Endothelial cell of umbilical vein (primary cell): ENCODE measurements around the gene ARL3. TPM values are rescaled to one million over a fixed set of nuclear protein-coding genes. Genes with fewer than 3 reads are reported as not detected.

ENCODE experiments used
- BruUV-seq: library from RNA; stranded (reverse); fragments of 400-500 nt; replicated peaks from 2 replicates; lab custom pipeline; 2021; lab: Mats Ljungman, UMichigan
- CTCF ChIA-PET: fragments of 300-600, 350-600 bp; sonication (Branson Sonifier 250); formaldehyde crosslinking; loops from one replicate; lab custom pipeline; 2021; ENCODE audit warnings: antibody characterized with exemption, inconsistent platforms; lab: Charles Lee
- POLR2A ChIA-PET: fragments of 300-600, 350-600 bp; sonication (Branson Sonifier 250); formaldehyde crosslinking; loops from one replicate; lab custom pipeline; 2021; ENCODE audit warnings: antibody characterized with exemption, inconsistent platforms; lab: Charles Lee
- DNase-seq: peaks from one replicate; pipeline ENCODE4 v3.0.0-alpha.2; 2011; ENCODE audit warnings: low read depth, low spot score
- FAIRE-seq: peaks from 2 replicates; lab custom pipeline; 2011; peaks lifted over from hg19 to GRCh38; lab: Jason Lieb, UNC
- H2AFZ ChIP-seq: 2 replicates; pipeline ENCODE4 v1.6.0; 2012; ENCODE audit warnings: low read depth, low read length, control low read depth, inconsistent platforms
- H3K27ac ChIP-seq: 2 replicates; pipeline ENCODE4 v1.5.1; 2011; ENCODE audit warnings: low read depth, mild to moderate bottlenecking, control low read depth, low read length, moderate library complexity; ENCODE audit not compliant: insufficient read depth
- H3K27me3 ChIP-seq, 2 experiments: 2 replicates each; pipeline versions ENCODE4 v1.6.0 to v1.6.1; 2011; ENCODE audit warnings: low read length in 2 of 2, mixed read lengths in 1 of 2; ENCODE audit not compliant: control insufficient read depth in 2 of 2, insufficient read depth in 2 of 2
- H3K36me3 ChIP-seq, 2 experiments: 2 replicates in 1 of 2; 3 replicates in 1 of 2; pipeline ENCODE4 v1.5.1; 2011; ENCODE audit warnings: low read length in 2 of 2, mild to moderate bottlenecking in 1 of 2, moderate library complexity in 1 of 2; ENCODE audit not compliant: control insufficient read depth in 2 of 2, insufficient read depth in 2 of 2; ENCODE audit errors: extremely low read depth in 1 of 2
- H3K4me1 ChIP-seq: 3 replicates; pipeline ENCODE4 v1.5.1; 2011; ENCODE audit warnings: mild to moderate bottlenecking, low read length; ENCODE audit not compliant: control insufficient read depth, insufficient read depth; ENCODE audit errors: extremely low read depth
- H3K4me2 ChIP-seq: 2 replicates; pipeline ENCODE4 v1.6.1; 2011; ENCODE audit warnings: low read length, control low read depth, mixed read lengths; ENCODE audit not compliant: insufficient read depth
- H3K4me3 ChIP-seq, 3 experiments: fragments of 200-600 bp in 1 of 3; sonication (generic), shearing (Covaris generic) in 1 of 3; replicated peaks in 1 of 3; 2 replicates each; pipeline ENCODE4 v1.5.1; 2011 to 2016; ENCODE audit warnings: control low read depth in 3 of 3, low read length in 3 of 3, mild to moderate bottlenecking in 2 of 3, inconsistent platforms in 1 of 3, low read depth in 1 of 3, moderate library complexity in 1 of 3; ENCODE audit not compliant: insufficient read depth in 1 of 3
- H3K79me2 ChIP-seq: 2 replicates; pipeline ENCODE4 v1.6.0; 2012; ENCODE audit warnings: low read length, inconsistent platforms; ENCODE audit not compliant: control insufficient read depth, insufficient read depth
- H3K9ac ChIP-seq: replicated peaks from 2 replicates; pipeline ENCODE3; 2011; ENCODE audit warnings: low read length, control low read depth; ENCODE audit not compliant: insufficient read depth; ENCODE audit errors: extremely low read depth
- H3K9me1 ChIP-seq: replicated peaks from 3 replicates; pipeline ENCODE4 v1.6.0; 2011; ENCODE audit warnings: mild to moderate bottlenecking, low read length; ENCODE audit not compliant: control insufficient read depth, insufficient read depth; ENCODE audit errors: extremely low read depth
- H3K9me3 ChIP-seq: replicated peaks from 2 replicates; pipeline ENCODE4 v1.5.1; 2012; ENCODE audit warnings: low read length, inconsistent platforms; ENCODE audit not compliant: control insufficient read depth, insufficient read depth
- H4K20me1 ChIP-seq: replicated peaks from 2 replicates; pipeline ENCODE3; 2011; ENCODE audit warnings: mild to moderate bottlenecking, low read length; ENCODE audit not compliant: control insufficient read depth, insufficient read depth; ENCODE audit errors: extremely low read depth
- CTCF ChIP-seq, 2 donors: IDR thresholded peaks; 1 replicate in 1 of 2; 2 replicates in 1 of 2; pipeline ENCODE4 v1.5.1; 2011; ENCODE audit warnings: low read length in 2 of 2, mild to moderate bottlenecking in 2 of 2, moderate library complexity in 2 of 2, control low read depth in 1 of 2, inconsistent platforms in 1 of 2, low read depth in 1 of 2; ENCODE audit not compliant: insufficient read depth in 1 of 2; ENCODE audit errors: extremely low read depth in 1 of 2
- EZH2 ChIP-seq: IDR thresholded peaks from 2 replicates; pipeline ENCODE4 v1.6.1; 2012; ENCODE audit warnings: borderline replicate concordance, low read depth, mild to moderate bottlenecking, moderate library complexity, low read length, inconsistent platforms; ENCODE audit not compliant: severe bottlenecking
- GATA2 ChIP-seq: IDR thresholded peaks from 2 replicates; pipeline ENCODE4 v1.7.0; 2011; ENCODE audit warnings: low read depth, mild to moderate bottlenecking, moderate library complexity, mixed read lengths, low read length; ENCODE audit not compliant: insufficient read length, insufficient read depth
- JUN ChIP-seq: IDR thresholded peaks from 2 replicates; pipeline ENCODE4 v1.6.1; 2011; ENCODE audit warnings: borderline replicate concordance, low read depth; ENCODE audit not compliant: insufficient read length, insufficient read depth
- POLR2A ChIP-seq: IDR thresholded peaks from 2 replicates; pipeline ENCODE4 v1.6.1; 2012; ENCODE audit warnings: low read depth, mild to moderate bottlenecking, control low read depth, low read length
- dilution Hi-C: fragments of 300-500 bp; cut with MboI; formaldehyde crosslinking; loops from one replicate; pipeline ENCODE4 v1.15.0; 2019; ENCODE audit warnings: low sequenced_read_pairs; ENCODE audit not compliant: extremely low pct_ligation_motif_present
- intact Hi-C: fragments of 100-400 bp; cut with micrococcal nuclease; formaldehyde crosslinking; loops from one replicate; pipeline ENCODE4 v1.10.0; 2022
- polyA plus RNA-seq, 4 experiments: library from polyadenylated mRNA; depleted of rRNA in 3 of 4; stranded (reverse) in 3 of 4; unstranded in 1 of 4; fragments of >200 nt; gene quantifications; 2 replicates each; pipeline versions ENCODE4 v1.2.1 to v1.2.3, GENCODE V29; 2011 to 2012; ENCODE audit warnings: missing spikeins in 1 of 4
- total RNA-seq: library from RNA; stranded (reverse); gene quantifications from 2 replicates; pipeline ENCODE4 v1.2.3, GENCODE V29; 2021

ARL3 gene
- total and polyA plus RNA-seq, 2 donors (not counting 3 experiments of a cell fraction or from before 2014, with no cell fraction given) = 6.6 to 11.0 TPM

DNA sequence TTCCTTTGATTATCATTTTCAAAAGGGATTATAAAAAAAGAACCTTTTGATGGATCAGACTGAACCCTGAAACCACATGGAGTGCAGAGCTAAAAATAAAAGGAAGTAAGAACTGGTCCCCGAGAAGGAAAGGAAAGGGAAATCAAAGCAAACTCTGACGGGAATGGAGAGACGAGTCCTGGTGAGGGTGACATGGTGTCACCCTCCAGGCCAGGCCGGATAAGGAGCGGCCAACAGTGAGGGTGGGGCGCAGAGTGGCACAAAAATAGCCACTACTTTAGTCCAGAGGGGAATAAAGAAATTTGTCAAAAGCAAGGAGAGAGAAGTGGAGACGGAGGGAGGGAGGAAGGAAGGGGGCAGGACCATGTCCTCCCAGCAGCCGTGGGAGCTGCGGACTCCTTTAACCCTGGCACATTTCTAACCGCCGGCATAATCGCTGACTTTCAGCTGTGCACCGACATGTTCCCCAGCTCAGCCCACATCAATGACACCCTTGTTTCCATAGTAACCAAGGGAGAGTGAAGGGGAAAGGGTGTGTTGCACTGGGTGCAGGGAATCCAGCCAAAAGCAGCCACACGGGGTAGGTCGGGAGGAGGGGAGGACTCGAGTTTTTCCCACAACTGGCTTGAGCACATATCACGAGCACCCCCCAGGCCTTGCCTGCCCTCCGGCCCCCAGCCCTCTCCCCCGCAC, 40.2 kb downstream of the ARL3 start:
- H2AFZ ChIP-seq = peak overlapping the region; percentile 82
- H3K27ac ChIP-seq = no peak overlapping the region
- POLR2A ChIA-PET = no interaction called here
- no peaks in the 10 kb centered on the region for H3K9me3 ChIP-seq
- H3K36me3 ChIP-seq = no peaks in the 10 kb centered on the region
- CTCF ChIA-PET = interaction anchor here (1.0 to 8.1 kb wide), 4 partner anchors 10 to 170 kb away, joined by 3 to 75 read pairs (median 4); partner anchors contain the start of genes ARL3 and SUFU
- no TSS peak for BruUV-seq
- H3K27me3 ChIP-seq = no peaks in the 10 kb centered on the region
- H3K4me3 ChIP-seq = peak overlapping the region in 1 of 3 experiments; percentile 9
- TF ChIP-seq EZH2 (no peak), POLR2A (no peak), JUN (no peak), CTCF (IDR thresholded peaks at IDR 0.05; ENCODE audit: extremely low read depth in 1 of 2, insufficient read depth in 1 of 2, low read depth in 1 of 2, low read length in 2 of 2) (no peak), GATA2 (no peak)
- H3K4me2 ChIP-seq = peak overlapping the region; percentile 1
- no peaks in the 10 kb centered on the region for H3K79me2 ChIP-seq
- FAIRE-seq = peak; percentile 59
- dilution Hi-C loops (no loop called here), intact Hi-C loops (no loop called here)
- no peaks in the 10 kb centered on the region for H3K9me1 ChIP-seq
- H3K9ac ChIP-seq = no peak overlapping the region
- H3K4me1 ChIP-seq = peaks cover 5% of the 10 kb centered on the region
- no peaks in the 10 kb centered on the region for H4K20me1 ChIP-seq
- DNase-seq = peak; percentile 41
